Right lobe of liver (tissue), 4 donors: ENCODE results near the gene GXYLT2.

Source experiments
- POLR2A ChIP-seq: fragments of 450-650 bp; IDR thresholded peaks from one replicate; pipeline ENCODE4 v1.6.1; 2017; ENCODE audit warnings: antibody characterized with exemption, mild to moderate bottlenecking
- TF ChIP-seq, protein P1 (sequence below), 4 donors: fragments of 200-600 bp in 3 of 4; fragments of 450-650 bp in 1 of 4; IDR thresholded peaks; one replicate each; pipeline versions ENCODE4 v1.5.1 to v1.8.0; 2016 to 2022; ENCODE audit warnings: antibody characterized with exemption in 4 of 4, mild to moderate bottlenecking in 2 of 4
- donor health status: DM: no; HTN: no; CAD: no.
- donor health status: DM: no; HTN: no; CAD: no.
- donor health status: DM: no; HTN: yes; CAD: no.

DNA sequence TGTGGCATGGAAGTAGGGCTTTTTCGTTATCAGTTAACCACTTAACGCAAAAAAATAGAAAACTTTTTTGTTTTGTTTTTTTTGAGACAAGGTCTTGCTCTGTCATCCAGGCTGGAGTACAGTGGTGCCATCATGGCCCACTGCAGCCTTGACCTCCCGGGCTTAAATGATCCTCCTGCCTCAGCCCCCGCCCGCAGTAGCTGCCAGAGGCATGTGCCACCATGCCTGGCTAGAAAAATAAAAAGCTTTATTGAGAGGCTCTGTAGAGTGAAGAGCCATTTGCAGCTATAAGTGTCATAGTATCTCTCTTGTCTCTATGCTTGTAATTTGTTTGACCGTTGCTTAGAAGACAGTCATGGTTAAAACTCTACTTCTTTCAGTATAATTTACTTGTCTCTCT, 122.3 kb downstream of the GXYLT2 start:
- TF ChIP-seq, protein P1, sequence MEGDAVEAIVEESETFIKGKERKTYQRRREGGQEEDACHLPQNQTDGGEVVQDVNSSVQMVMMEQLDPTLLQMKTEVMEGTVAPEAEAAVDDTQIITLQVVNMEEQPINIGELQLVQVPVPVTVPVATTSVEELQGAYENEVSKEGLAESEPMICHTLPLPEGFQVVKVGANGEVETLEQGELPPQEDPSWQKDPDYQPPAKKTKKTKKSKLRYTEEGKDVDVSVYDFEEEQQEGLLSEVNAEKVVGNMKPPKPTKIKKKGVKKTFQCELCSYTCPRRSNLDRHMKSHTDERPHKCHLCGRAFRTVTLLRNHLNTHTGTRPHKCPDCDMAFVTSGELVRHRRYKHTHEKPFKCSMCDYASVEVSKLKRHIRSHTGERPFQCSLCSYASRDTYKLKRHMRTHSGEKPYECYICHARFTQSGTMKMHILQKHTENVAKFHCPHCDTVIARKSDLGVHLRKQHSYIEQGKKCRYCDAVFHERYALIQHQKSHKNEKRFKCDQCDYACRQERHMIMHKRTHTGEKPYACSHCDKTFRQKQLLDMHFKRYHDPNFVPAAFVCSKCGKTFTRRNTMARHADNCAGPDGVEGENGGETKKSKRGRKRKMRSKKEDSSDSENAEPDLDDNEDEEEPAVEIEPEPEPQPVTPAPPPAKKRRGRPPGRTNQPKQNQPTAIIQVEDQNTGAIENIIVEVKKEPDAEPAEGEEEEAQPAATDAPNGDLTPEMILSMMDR (IDR thresholded peaks at IDR 0.05): no peak
- TF ChIP-seq POLR2A: no peak
